Measurements from ENCODE around the gene MAPK4.

DNA sequence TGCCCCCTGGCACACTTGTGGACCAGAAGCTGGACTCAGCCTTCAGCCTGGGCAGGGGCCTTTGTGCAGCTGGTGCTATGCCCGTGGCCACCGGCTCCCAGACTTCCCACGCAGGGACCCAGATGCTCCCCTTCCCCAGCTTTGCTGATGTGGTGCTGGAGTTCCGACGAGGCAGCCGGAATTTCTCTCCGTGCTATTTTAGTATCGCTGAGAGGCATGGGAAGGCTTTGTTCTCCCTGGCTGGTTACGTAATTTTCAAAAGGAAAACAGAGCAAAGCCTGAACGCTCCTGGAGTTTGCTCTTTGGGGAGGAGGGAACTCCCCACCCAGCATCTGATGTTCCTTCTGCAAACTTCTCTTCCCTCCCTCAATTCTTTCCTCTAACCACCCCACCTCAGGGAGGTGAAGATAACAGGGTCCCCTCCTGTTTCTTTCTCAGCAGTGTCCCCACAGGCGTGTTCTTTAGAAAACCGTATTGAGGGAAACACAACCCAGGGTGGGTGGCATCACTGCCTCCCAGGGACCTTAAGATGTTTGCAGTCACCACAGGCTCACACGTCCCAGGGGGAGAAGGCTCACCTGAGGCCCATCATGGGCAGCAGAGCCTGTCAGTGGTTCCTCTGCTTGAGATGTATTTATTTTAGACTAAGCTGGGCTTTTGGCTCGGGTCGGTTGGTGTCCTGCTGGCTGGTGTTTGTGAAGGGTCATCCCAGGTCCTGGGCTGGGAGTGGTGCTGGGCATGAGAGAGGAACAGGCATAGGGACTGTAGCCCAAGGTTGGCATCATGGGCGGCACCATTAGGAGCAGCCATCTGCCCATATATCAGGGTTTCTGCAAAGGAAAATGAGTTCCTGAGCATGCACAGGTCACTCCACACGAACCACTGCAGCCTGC lies 95.0 kb downstream of the MAPK4 start:
- TF ChIP-seq, protein P1, sequence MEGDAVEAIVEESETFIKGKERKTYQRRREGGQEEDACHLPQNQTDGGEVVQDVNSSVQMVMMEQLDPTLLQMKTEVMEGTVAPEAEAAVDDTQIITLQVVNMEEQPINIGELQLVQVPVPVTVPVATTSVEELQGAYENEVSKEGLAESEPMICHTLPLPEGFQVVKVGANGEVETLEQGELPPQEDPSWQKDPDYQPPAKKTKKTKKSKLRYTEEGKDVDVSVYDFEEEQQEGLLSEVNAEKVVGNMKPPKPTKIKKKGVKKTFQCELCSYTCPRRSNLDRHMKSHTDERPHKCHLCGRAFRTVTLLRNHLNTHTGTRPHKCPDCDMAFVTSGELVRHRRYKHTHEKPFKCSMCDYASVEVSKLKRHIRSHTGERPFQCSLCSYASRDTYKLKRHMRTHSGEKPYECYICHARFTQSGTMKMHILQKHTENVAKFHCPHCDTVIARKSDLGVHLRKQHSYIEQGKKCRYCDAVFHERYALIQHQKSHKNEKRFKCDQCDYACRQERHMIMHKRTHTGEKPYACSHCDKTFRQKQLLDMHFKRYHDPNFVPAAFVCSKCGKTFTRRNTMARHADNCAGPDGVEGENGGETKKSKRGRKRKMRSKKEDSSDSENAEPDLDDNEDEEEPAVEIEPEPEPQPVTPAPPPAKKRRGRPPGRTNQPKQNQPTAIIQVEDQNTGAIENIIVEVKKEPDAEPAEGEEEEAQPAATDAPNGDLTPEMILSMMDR (IDR thresholded peaks at IDR 0.05), result no peak
- TF ChIP-seq SP1 (CRISPR knock-in tag; conservative IDR thresholded peaks at IDR 0.05) (no peak), MYBL2 (CRISPR knock-in tag; IDR thresholded peaks at IDR 0.05) (no peak), JUN (CRISPR knock-in tag; IDR thresholded peaks at IDR 0.05) (no peak)
